Mesothelial cell of epicardium (in vitro differentiated cells): ENCODE measurements around the gene IFI44L. TPM values are rescaled to one million over a fixed set of nuclear protein-coding genes. Genes with fewer than 3 reads are reported as not detected.

Experiments
- DNase-seq, 2 experiments: peaks; one replicate each; pipeline ENCODE4 v3.0.0; 2021; ENCODE audit warnings: low spot score in 2 of 2; ENCODE audit not compliant: unreplicated experiment in 2 of 2
- H3K27ac Mint-ChIP-seq: 2 replicates; pipeline ENCODE4 v1.8.0; 2021; ENCODE audit warnings: mixed read lengths
- H3K27me3 Mint-ChIP-seq: 2 replicates; pipeline ENCODE4 v1.8.0; 2021; ENCODE audit warnings: low read depth, mixed read lengths
- H3K36me3 Mint-ChIP-seq: 2 replicates; pipeline ENCODE4 v1.8.0; 2021; ENCODE audit warnings: mixed read lengths
- H3K4me1 Mint-ChIP-seq: 2 replicates; pipeline ENCODE4 v1.8.0; 2021; ENCODE audit warnings: mixed read lengths
- H3K4me3 Mint-ChIP-seq: 2 replicates; pipeline ENCODE4 v1.8.0; 2021; ENCODE audit warnings: mild to moderate bottlenecking, moderate library complexity, mixed read lengths
- H3K9me3 Mint-ChIP-seq: 2 replicates; pipeline ENCODE4 v1.8.0; 2021; ENCODE audit warnings: mixed read lengths
- CTCF ChIP-seq: fragments of 200-600 bp; sonication (generic); IDR thresholded peaks from one replicate; pipeline ENCODE4 v1.5.0; 2021; ENCODE audit warnings: antibody characterized with exemption; ENCODE audit not compliant: unreplicated experiment
- total RNA-seq: library from RNA; stranded (reverse); gene quantifications from 3 replicates; pipeline ENCODE4 v1.2.1, GENCODE V29; 2021

The IFI44L gene
- total RNA-seq, 1 donor from 2014 or later = 105 TPM

DNA sequence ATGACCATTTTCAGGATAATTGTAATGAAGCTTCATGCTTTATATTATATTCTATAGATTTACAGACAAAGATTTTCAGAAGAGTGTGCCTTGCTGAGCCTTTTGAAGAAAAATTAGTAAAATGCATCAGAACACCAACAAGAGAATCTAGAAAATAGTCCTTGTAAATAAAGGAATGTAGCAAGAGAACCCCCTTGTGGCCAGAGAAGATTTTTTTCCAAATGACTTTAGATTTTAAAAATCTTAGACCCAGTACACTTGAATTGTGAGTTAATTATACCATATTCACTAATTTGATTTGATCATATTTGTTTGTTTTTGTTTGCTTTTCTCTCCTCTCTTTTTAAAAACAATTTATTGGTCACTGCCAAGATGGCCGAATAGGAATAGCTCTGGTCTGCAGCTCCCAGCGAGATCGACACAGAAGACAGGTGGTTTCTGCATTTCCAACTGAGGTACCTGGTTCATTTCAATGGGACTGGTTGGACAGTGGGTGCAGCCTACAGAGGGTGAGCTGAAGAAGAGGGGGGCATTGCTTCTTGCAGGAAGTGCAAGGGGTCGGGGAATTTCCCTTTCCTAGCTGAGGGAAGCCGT lies 12.8 kb upstream of the IFI44L start:
- peaks cover 9% of the 10 kb centered on the region for H3K4me1 Mint-ChIP-seq
- no peaks in the 10 kb centered on the region for H3K36me3 Mint-ChIP-seq
- H3K27me3 Mint-ChIP-seq = peaks cover 48% of the 10 kb centered on the region
- TF ChIP-seq CTCF = peak; percentile 78
- DNase-seq = no peak
- H3K4me3 Mint-ChIP-seq = no peak overlapping the region
- H3K27ac Mint-ChIP-seq = no peak overlapping the region
- H3K9me3 Mint-ChIP-seq = no peaks in the 10 kb centered on the region

GRCh38 chr1:78607944-78608343 lies 12.3 kb upstream of the IFI44L start:
- Mint-ChIP-seq H3K4me1 (peaks cover 9% of the 10 kb centered on the region), H3K27ac (no peak overlapping the region), H3K4me3 (no peak overlapping the region), H3K27me3 (peaks cover 52% of the 10 kb centered on the region), H3K36me3 (no peaks in the 10 kb centered on the region), H3K9me3 (no peaks in the 10 kb centered on the region)
- TF ChIP-seq CTCF = no peak
- DNase-seq = no peak

DNA sequence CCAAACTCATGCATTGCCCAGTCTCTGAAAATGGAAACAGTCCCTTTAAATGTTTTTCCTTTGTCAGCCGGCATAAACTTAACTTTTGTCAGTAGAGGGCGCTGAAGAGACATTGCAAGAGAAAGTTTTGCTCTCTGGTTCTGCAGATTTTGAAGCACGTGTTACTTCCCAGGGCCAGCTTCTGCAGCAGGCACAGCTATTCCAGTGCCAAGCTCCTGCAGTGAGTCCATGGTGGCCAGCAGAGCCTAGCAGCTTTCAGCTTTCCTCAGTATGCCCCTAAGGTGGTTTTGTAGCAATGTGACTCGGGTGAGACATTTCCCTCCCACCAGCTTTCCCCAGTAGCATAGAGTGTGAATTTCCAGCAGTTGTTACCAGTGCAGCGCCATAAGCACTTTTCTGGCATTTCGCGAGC lies 2.6 kb upstream of the IFI44L start:
- no peak overlapping the region for H3K27ac Mint-ChIP-seq
- DNase-seq = peak in 1 of 2 experiments; percentile 42
- peaks cover 3% of the 10 kb centered on the region for H3K9me3 Mint-ChIP-seq
- peaks cover 33% of the 10 kb centered on the region for H3K4me1 Mint-ChIP-seq
- peak; percentile 83 for TF ChIP-seq CTCF
- H3K27me3 Mint-ChIP-seq = peaks cover 33% of the 10 kb centered on the region
- no peaks in the 10 kb centered on the region for H3K36me3 Mint-ChIP-seq
- no peak overlapping the region for H3K4me3 Mint-ChIP-seq

DNA sequence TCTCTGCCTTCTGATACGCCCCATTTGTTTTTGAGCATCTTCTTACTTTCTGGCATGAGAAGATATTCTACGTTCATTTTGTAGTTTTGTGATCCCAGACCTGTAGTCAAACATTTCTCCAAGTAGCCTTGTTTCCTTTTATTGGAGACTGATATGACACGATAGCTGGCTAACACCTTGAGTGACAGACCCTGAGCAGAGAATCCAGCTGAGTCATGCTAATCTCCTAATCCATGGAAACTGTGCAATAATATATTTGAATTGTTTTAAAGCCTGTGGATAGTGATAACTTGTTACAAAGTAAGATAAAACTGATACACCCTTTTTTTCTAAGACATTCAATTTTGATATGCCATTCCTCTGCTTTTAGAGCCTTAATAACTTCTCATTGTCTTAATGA lies 1.2 kb upstream of the IFI44L start:
- peaks cover 33% of the 10 kb centered on the region for H3K4me1 Mint-ChIP-seq
- TF ChIP-seq CTCF = no peak
- no peak for DNase-seq
- H3K4me3 Mint-ChIP-seq = no peak overlapping the region
- H3K27ac Mint-ChIP-seq = peak overlapping the region; percentile 88
- peaks cover 3% of the 10 kb centered on the region for H3K36me3 Mint-ChIP-seq
- peaks cover 3% of the 10 kb centered on the region for H3K9me3 Mint-ChIP-seq
- peaks cover 27% of the 10 kb centered on the region for H3K27me3 Mint-ChIP-seq

GRCh38 chr1:78619446-78619802 lies 824 bp upstream of the IFI44L start:
- peaks cover 7% of the 10 kb centered on the region for H3K36me3 Mint-ChIP-seq
- no peak for DNase-seq
- H3K4me1 Mint-ChIP-seq = peaks cover 33% of the 10 kb centered on the region
- no peak for TF ChIP-seq CTCF
- peaks cover 23% of the 10 kb centered on the region for H3K27me3 Mint-ChIP-seq
- peaks cover 6% of the 10 kb centered on the region for H3K9me3 Mint-ChIP-seq
- H3K27ac Mint-ChIP-seq = peak overlapping the region; percentile 88
- peak overlapping the region; percentile 71 for H3K4me3 Mint-ChIP-seq

DNA sequence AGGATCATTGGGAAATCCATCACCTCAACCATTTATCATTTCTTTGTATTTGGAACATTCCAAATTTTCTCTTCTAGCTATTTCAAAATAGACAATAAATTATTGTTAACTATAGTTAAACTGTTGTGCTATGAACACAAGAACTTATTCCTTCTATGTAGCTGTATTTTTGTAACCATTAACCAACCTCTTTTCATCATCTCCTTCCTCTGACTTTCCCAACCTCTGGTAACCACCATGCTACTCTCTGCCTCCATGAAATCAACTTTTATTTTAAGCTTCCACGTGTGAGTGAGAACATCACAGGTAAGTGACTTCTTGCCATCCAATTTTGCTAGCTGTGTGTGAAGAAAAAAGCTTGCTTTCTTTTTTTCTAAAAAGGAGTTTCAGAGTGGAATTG lies 418 bp downstream of the IFI44L start:
- peak overlapping the region; percentile 71 for H3K4me3 Mint-ChIP-seq
- DNase-seq = no peak
- TF ChIP-seq CTCF = no peak
- H3K4me1 Mint-ChIP-seq = peaks cover 36% of the 10 kb centered on the region
- H3K27ac Mint-ChIP-seq = peak overlapping the region; percentile 88
- peaks cover 14% of the 10 kb centered on the region for H3K27me3 Mint-ChIP-seq
- H3K36me3 Mint-ChIP-seq = peaks cover 13% of the 10 kb centered on the region
- H3K9me3 Mint-ChIP-seq = peaks cover 9% of the 10 kb centered on the region
